HG02870 (cell line): ENCODE results near the gene CDH7.

Experiments used
- ATAC-seq: cut with Tn5 transposase; IDR thresholded peaks from one replicate; pipeline ENCODE4 v1.9.1; 2021; ENCODE audit warnings: mild to moderate bottlenecking, moderate library complexity; ENCODE audit not compliant: unreplicated experiment

CDH7 gene

GRCh38 chr18:65907281-65907680, 156.5 kb downstream of the CDH7 start:
- no peak for ATAC-seq

DNA sequence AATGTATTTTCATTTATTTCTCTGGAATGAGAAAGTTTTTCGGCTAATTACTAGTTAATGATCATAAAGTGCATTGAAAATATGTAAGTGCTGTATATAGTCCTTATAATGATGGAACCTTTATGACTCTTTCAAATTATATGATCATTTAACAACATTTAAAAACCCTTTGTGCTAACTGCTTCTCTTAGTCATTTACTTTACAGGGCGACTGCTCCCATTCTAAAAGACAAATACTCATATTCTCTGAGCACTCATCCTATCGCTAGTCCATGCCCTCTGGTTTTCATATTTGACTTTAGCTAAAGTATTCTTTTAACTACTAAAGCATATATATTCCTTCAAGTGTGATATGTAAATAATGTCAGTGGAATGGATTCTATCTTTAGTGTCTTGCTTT, 168.2 kb downstream of the CDH7 start:
- no peak for ATAC-seq

DNA sequence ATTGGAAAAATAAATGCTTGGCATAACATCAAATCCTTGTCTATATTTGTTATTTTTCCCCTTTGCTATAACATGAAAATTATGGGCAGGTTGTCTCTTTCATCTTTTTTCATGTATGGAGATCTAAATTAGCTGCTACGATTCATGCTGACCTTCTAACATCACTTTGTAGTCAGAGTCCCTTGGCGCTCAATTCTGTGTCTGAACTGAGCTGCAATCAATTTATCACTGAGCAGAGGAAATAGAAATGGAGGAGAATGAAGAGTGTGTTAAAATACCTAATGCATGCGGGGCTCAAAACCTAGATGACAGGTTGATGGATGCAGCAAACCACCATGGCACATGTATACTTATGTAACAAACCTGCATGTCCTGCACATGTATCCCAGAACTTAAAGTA, 168.9 kb downstream of the CDH7 start:
- no peak for ATAC-seq

DNA sequence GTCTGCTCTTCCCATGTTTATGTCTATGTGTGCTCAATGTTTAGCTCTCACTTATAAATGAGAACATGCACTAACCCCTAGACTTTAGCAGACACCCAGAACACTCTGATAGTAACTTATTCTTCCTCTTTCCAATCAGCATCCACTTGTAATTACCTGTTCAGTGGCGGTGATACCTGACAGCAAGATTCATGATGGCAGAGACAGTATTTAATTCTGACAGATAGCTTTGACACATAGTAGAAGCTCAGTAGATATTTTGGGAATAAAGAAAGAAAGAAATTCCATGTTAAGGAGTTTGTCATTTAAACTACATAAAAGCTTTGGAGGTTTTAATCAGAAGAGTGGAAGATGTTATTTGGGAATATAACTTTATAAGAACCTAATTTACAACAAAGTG, 171.3 kb downstream of the CDH7 start:
- ATAC-seq: no peak

GRCh38 chr18:65924904-65925303, 174.1 kb downstream of the CDH7 start:
- no peak for ATAC-seq

DNA sequence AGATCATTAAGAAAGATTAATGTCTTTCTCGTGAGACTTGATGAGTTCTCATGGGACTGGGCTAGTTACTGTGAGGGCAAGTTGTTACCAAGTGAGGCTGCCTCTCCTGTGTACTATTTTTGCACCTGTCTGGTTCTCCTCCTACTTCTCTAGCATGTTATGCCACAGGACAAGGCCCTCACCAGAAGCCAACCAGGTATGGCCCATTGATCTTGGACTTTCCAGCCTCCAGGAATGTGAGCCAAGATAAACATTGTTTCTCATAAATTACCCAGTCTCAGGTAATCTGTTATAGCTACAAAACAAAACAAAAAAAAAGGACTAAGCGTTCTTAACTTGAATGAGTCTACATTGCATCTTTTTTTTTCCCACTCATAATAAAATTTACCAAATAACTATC, 184.1 kb downstream of the CDH7 start:
- no peak for ATAC-seq

DNA sequence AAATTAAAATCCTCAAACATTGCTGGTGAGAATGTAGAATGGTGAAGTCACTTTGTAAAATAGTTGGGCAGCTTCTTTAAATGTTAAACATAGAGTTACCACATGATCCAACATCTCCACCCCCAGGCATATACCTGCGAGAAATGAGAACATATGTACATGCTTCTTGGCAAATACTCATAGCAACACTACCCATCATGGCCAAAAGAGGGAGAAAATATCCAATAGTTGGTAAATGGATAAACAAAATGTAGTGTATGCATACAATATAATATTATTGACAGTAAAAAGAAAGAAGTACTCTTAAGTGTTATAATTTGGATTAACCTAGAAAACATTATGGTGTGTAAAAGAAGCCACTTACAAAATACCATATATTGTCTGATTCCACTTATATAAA, 185.9 kb downstream of the CDH7 start:
- no peak for ATAC-seq

GRCh38 chr18:65937180-65937579, 186.4 kb downstream of the CDH7 start:
- no peak for ATAC-seq

DNA sequence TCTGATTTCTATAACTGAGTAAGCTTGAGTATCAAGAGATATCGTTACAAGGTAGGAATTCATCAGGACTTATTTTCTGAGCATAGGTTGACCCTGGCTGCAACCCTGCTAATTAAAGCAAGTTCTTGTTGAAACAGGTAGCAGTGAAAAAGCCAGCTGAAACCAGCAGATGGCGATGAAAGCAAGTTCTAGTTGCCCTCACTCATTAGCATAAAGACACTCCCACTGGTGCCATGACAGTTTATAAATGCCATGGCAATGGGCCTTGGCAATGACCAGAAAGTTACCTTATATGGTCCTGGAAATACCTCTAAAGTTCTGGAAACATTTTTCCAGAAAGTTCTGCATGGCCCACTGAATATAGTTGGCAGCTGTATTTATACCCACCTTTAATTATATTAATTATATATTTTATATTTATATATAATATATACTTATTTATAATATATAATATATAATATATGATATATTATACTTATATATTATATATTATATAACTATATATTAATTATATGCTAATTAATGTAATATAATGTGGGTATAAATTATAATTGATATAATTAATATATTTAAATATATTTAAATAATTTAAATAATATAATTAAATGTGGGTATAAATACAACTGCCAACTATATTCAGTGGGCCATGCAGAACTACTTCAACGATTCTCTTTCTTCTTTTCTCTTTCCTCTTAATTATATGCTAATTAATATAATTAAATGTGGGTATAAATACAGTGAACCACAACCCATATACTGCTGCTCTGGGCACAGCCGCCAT, 188.0 kb downstream of the CDH7 start:
- ATAC-seq: no peak
